ENCODE results near the gene PLK1.
"Not testable (repeated sequence)": the region's sequence is repeated elsewhere in the genome, so short reads cannot be mapped to it uniquely, and the experiment has no call there.

DNA sequence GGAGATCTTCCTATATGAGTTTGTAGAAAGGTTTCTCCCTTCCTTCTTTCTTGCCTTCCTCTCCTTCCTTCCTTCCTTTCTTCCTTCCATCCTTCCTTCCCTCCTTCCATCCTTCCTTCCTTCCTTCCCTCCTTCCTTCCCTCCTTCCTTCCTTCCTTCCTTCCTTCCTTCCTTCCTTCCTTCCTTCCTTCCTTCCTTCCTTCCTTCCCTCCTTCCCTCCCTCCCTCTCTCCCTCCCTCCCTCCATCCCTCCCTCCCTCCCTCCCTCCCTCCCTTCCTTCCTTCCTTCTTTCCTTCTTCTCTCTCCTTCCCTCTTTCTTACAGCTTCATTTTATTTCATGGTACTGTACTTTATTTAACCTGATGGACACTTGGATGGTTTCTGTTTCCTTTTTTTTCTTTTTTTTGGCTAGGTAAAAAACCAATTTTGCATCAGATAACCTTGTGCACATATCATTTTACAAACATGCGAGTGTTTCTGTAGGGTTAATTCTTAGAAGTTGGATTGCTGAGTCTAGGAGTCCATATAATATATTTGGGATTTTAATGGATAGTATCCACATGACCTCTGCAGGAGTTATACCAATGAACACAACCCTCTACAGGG, 58.8 kb downstream of the PLK1 start:
- TF ChIP-seq CTCF (IDR thresholded peaks at IDR 0.05); ZFX (IDR thresholded peaks at IDR 0.05; ENCODE audit: borderline replicate concordance): not testable (repeated sequence)
